ENCODE data around the gene IFIT1B. TPM values are rescaled to one million over a fixed set of nuclear protein-coding genes. Genes with fewer than 3 reads are reported as not detected.

IFIT1B gene
- total RNA-seq, 1 experiment from 2014 or later: not detected

DNA sequence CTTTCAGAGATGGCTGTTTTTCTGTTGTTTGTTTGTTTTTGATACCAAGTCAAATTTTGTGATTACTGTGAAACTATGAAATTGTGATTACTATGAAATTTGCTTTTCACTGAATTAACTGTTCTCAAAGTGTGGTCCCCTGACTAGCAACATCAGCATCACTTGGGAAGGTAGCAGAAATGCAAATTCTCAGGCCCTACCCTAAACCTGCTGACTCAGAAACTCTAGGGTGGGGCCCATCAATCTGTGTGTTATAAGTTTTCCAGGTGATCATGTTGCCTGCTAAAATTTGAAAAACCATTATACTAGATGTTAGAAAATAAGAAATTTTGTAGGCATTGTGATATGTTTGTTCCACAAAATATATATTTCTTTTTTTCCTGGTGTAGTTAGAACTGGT, 1.2 kb downstream of the IFIT1B start:
- CTCF ChIA-PET: interaction anchor here (0.7 kb wide), 1 partner anchor 9 kb away, joined by 3 read pairs; no protein-coding TSS in a partner anchor
- Histone ChIP-seq H3K9me3 (ENCODE audit: control insufficient read depth in 1 of 2, insufficient read depth in 1 of 2, low read depth in 1 of 2, low read length in 2 of 2) (no peaks in the 10 kb centered on the region), H2AFZ (ENCODE audit: low read depth, low read length, poor library complexity, severe bottlenecking) (no peak overlapping the region), H3K9me2 (ENCODE audit: insufficient read depth) (no peaks in the 10 kb centered on the region), H4K20me1 (ENCODE audit: insufficient read depth) (no peaks in the 10 kb centered on the region), H3K4me1 (ENCODE audit: control insufficient read depth in 1 of 2, insufficient read depth in 2 of 2, low read length in 2 of 2) (no peaks in the 10 kb centered on the region), H3K79me2 (ENCODE audit: insufficient read depth, low read length) (no peaks in the 10 kb centered on the region), H3K4me2 (ENCODE audit: low read length) (no peak overlapping the region), H3K4me3 (replicated peaks in 1 of 2; ENCODE audit: low read depth in 1 of 2, low read length in 2 of 2) (no peak overlapping the region), H3K27me3 (ENCODE audit: insufficient read depth, low read length) (no peaks in the 10 kb centered on the region), H3K9ac (ENCODE audit: low read length) (no peak overlapping the region), H3K27ac (ENCODE audit: low read depth, low read length) (no peak overlapping the region), H3K36me3 (ENCODE audit: control insufficient read depth in 1 of 2, insufficient read depth in 2 of 2, low read length in 2 of 2) (no peaks in the 10 kb centered on the region)
- TF ChIP-seq EGR1 (IDR thresholded peaks at IDR 0.05; ENCODE audit: low read depth) (no peak), SIN3A (IDR thresholded peaks at IDR 0.05; ENCODE audit: low read depth) (no peak), EZH2 (IDR thresholded peaks at IDR 0.05) (no peak)
- TF ChIP-seq, protein P1, sequence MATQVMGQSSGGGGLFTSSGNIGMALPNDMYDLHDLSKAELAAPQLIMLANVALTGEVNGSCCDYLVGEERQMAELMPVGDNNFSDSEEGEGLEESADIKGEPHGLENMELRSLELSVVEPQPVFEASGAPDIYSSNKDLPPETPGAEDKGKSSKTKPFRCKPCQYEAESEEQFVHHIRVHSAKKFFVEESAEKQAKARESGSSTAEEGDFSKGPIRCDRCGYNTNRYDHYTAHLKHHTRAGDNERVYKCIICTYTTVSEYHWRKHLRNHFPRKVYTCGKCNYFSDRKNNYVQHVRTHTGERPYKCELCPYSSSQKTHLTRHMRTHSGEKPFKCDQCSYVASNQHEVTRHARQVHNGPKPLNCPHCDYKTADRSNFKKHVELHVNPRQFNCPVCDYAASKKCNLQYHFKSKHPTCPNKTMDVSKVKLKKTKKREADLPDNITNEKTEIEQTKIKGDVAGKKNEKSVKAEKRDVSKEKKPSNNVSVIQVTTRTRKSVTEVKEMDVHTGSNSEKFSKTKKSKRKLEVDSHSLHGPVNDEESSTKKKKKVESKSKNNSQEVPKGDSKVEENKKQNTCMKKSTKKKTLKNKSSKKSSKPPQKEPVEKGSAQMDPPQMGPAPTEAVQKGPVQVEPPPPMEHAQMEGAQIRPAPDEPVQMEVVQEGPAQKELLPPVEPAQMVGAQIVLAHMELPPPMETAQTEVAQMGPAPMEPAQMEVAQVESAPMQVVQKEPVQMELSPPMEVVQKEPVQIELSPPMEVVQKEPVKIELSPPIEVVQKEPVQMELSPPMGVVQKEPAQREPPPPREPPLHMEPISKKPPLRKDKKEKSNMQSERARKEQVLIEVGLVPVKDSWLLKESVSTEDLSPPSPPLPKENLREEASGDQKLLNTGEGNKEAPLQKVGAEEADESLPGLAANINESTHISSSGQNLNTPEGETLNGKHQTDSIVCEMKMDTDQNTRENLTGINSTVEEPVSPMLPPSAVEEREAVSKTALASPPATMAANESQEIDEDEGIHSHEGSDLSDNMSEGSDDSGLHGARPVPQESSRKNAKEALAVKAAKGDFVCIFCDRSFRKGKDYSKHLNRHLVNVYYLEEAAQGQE (IDR thresholded peaks at IDR 0.05; ENCODE audit: low read depth): no peak
- BruUV-seq (replicated peaks): no TSS peak
- intact Hi-C loops (cut with micrococcal nuclease): no loop called here
- DNase-seq (ENCODE audit: low read depth, low spot score): no peak
- RAD21 ChIA-PET (ENCODE audit: low non-redundant PET in 1 of 2, low total read pairs in 2 of 2, uncharacterized antibody in 2 of 2, unreplicated experiment in 2 of 2): no interaction called here
- ATAC-seq: no peak
- POLR2A ChIA-PET: no interaction called here

DNA sequence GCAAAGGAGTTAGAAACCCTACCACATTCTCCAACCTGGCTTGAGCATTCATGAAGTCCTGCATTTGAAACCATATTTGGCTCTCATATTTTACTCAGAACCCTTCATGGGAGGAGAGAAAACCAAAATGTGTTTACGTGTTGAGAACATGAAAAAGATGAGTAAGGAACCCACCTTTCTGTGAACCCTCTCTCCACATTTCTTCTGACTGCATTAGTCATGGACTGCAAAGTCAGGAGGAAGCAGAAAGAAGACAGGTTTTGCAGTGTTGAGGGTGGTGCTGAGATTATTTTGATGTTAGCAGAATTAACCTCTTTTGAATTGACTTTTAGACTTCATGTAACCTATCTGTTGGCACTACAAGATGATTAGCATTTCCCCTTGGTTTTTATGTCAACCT, 4.9 kb downstream of the IFIT1B start:
- Histone ChIP-seq H3K36me3 (ENCODE audit: control insufficient read depth in 1 of 2, insufficient read depth in 2 of 2, low read length in 2 of 2) (no peaks in the 10 kb centered on the region), H3K79me2 (ENCODE audit: insufficient read depth, low read length) (no peaks in the 10 kb centered on the region), H3K4me1 (ENCODE audit: control insufficient read depth in 1 of 2, insufficient read depth in 2 of 2, low read length in 2 of 2) (no peaks in the 10 kb centered on the region), H3K27me3 (ENCODE audit: insufficient read depth, low read length) (no peaks in the 10 kb centered on the region), H2AFZ (ENCODE audit: low read depth, low read length, poor library complexity, severe bottlenecking) (no peak overlapping the region), H3K9ac (ENCODE audit: low read length) (no peak overlapping the region), H4K20me1 (ENCODE audit: insufficient read depth) (no peaks in the 10 kb centered on the region), H3K27ac (ENCODE audit: low read depth, low read length) (no peak overlapping the region), H3K9me2 (ENCODE audit: insufficient read depth) (no peaks in the 10 kb centered on the region), H3K4me3 (replicated peaks in 1 of 2; ENCODE audit: low read depth in 1 of 2, low read length in 2 of 2) (no peak overlapping the region), H3K9me3 (ENCODE audit: control insufficient read depth in 1 of 2, insufficient read depth in 1 of 2, low read depth in 1 of 2, low read length in 2 of 2) (no peaks in the 10 kb centered on the region), H3K4me2 (ENCODE audit: low read length) (no peak overlapping the region)
- ATAC-seq (no peak), DNase-seq (ENCODE audit: low read depth, low spot score) (no peak)
- TF ChIP-seq POLR2A (IDR thresholded peaks at IDR 0.05; ENCODE audit: borderline replicate concordance, extremely low read depth, insufficient read depth, insufficient read length) (no peak), EGR1 (IDR thresholded peaks at IDR 0.05; ENCODE audit: low read depth) (no peak), YY1 (IDR thresholded peaks at IDR 0.05; ENCODE audit: extremely low read depth, insufficient replicate concordance, low read depth, low read length) (no peak), CEBPB (IDR thresholded peaks at IDR 0.05; ENCODE audit: low read depth) (no peak), ZNF274 (IDR thresholded peaks at IDR 0.05; ENCODE audit: low read depth, low read length) (no peak), EZH2phosphoT487 (IDR thresholded peaks at IDR 0.05; ENCODE audit: borderline replicate concordance) (no peak), SIN3A (IDR thresholded peaks at IDR 0.05; ENCODE audit: low read depth) (no peak)
- TF ChIP-seq, protein P2, sequence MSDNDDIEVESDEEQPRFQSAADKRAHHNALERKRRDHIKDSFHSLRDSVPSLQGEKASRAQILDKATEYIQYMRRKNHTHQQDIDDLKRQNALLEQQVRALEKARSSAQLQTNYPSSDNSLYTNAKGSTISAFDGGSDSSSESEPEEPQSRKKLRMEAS (IDR thresholded peaks at IDR 0.05): no peak
- no TSS peak for BruUV-seq (replicated peaks)
- POLR2A ChIA-PET: no interaction called here
- intact Hi-C loops (cut with micrococcal nuclease): no loop called here
- RAD21 ChIA-PET (ENCODE audit: low non-redundant PET in 1 of 2, low total read pairs in 2 of 2, uncharacterized antibody in 2 of 2, unreplicated experiment in 2 of 2): no interaction called here
- CTCF ChIA-PET: no interaction called here

Measured in HCT116 (cell line).